ENCODE results near the gene MUTYH. TPM values are rescaled to one million over a fixed set of nuclear protein-coding genes. Genes with fewer than 3 reads are reported as not detected.
A peak's percentile ranks its signal among the peaks of the same experiment; 100 is the strongest.
"Not testable (repeated sequence)": the region's sequence is repeated elsewhere in the genome, so short reads cannot be mapped to it uniquely, and the experiment has no call there.

Gene MUTYH
- total RNA-seq, 1 donor from 2014 or later: 50.9 TPM

DNA sequence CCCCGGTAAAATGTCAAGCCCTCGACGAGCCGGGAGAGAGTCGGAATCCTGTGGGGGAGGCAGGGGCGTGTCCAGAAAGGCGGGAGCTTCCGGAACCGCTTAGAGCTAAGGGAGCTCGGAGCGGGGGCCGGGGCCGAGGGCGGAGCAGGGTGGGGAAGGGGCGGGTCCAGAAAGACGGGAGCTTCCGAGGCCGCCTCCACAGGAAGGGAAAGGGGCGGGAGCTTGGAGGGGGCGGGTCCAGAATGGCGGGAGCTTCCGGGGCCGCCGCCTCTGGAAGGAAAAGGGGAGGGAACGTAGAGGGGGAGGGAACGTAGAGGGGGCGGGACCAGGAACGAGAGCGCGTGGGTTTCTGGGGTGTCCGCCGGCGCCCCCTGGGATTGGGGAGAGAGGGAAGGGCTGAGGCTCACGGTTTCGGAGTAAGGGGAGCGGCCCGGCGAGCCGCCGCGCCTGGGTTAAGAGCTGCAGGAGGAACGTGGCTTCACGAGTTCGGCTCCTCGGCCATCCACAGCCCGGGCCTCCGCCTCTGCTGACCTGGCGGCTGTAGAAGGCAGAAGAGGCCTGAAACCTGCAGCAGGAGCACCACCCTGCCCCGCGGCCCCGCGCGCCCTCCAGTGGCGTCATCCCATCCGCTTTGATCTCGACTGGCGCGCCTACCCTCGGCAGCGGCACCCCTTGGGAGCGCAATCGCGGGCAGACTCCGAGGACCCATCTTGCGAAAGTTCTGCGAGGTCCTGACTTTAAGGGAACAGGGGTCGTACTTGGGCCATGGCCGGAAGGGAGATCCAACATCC, 36.5 kb downstream of the MUTYH start:
- peak overlapping the region; percentile 91 for H3K4me3 Mint-ChIP-seq (ENCODE audit: low read depth)
- no peaks in the 10 kb centered on the region for H3K9me3 Mint-ChIP-seq
- H3K27ac Mint-ChIP-seq: peak overlapping the region; percentile 95
- H3K4me1 Mint-ChIP-seq (ENCODE audit: low read depth): peaks cover 31% of the 10 kb centered on the region
- no peaks in the 10 kb centered on the region for H3K36me3 Mint-ChIP-seq (ENCODE audit: low read depth)
- no peaks in the 10 kb centered on the region for H3K27me3 Mint-ChIP-seq (ENCODE audit: low read depth)
- DNase-seq (ENCODE audit: low spot score): peak; percentile 89
- intact Hi-C loops (cut with micrococcal nuclease): loop anchor here (1.0 to 10.0 kb wide), 7 partner anchors 23 to 573 kb away; partner anchors contain the start of genes BTBD19, DYNLT4, HPDL and MUTYH

DNA sequence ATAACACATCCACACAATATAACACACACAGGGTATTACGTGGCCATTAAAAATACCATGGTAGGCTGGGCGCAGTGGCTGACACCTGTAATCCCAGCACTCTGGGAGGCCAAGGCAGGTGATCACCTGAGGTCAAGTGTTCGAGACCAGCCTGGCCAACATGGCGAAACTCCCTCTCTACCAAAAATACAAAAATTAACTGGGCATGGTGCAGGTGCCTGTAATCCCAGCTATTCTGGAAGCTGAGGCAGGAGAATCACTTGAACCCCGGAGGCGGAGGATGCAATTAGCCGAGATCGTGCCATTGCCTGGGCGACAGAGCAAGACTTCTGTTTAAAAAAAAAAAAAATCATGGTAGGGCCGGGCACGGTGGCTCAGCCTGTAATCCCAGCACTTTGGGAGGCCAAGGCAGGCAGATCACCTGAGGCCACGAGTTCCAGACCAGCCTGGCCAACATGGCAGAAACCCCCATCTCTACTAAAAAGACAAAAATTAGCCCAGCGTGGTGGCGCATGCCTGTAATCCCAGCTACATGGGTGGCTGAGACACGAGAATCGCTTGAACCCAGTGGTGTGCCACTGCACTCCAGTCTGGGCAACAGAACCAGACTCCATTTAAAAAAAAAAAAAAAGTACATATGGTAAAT, 37.6 kb downstream of the MUTYH start:
- Mint-ChIP-seq H3K4me1 (ENCODE audit: low read depth) (peaks cover 31% of the 10 kb centered on the region), H3K27ac (no peak overlapping the region), H3K9me3 (no peaks in the 10 kb centered on the region)

DNA sequence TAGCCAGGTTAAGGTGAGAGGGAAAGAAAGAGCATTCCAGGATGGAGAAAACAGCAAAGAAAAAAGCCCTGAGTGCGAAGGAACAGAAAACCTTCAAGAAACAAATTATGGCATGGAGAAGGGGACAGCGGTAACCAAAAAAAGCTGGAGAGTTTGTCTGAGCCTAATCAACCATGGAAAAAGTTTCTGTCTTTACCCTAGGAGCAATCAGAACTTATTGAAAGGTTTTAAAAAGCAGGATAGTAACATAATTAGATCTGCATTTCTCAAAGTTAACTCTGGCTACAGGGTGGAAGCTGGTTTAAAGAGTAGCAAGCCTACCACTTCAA, 39.6 kb downstream of the MUTYH start:
- intact Hi-C loops (cut with micrococcal nuclease): loop anchor here (1.0 to 10.0 kb wide), 3 partner anchors 96 to 493 kb away; partner anchors contain the start of genes BTBD19, DYNLT4 and ZSWIM5
- no peak overlapping the region for H3K27ac Mint-ChIP-seq
- no peaks in the 10 kb centered on the region for H3K27me3 Mint-ChIP-seq (ENCODE audit: low read depth)
- DNase-seq (ENCODE audit: low spot score): no peak
- H3K4me1 Mint-ChIP-seq (ENCODE audit: low read depth): peaks cover 19% of the 10 kb centered on the region
- no peaks in the 10 kb centered on the region for H3K36me3 Mint-ChIP-seq (ENCODE audit: low read depth)
- H3K9me3 Mint-ChIP-seq: no peaks in the 10 kb centered on the region
- no peak overlapping the region for H3K4me3 Mint-ChIP-seq (ENCODE audit: low read depth)

More for the DNA sequence above, 37.6 kb downstream of the MUTYH start:
- Mint-ChIP-seq H3K27me3 (ENCODE audit: low read depth) (no peaks in the 10 kb centered on the region), H3K4me3 (ENCODE audit: low read depth) (peak overlapping the region; percentile 49), H3K36me3 (ENCODE audit: low read depth) (no peaks in the 10 kb centered on the region)
- intact Hi-C loops (cut with micrococcal nuclease): loop anchor here (1.0 to 10.0 kb wide), 6 partner anchors 38 to 572 kb away; partner anchors contain the start of genes BTBD19, DYNLT4, MUTYH and RNU5D-1
- no peak for DNase-seq (ENCODE audit: low spot score)

DNA sequence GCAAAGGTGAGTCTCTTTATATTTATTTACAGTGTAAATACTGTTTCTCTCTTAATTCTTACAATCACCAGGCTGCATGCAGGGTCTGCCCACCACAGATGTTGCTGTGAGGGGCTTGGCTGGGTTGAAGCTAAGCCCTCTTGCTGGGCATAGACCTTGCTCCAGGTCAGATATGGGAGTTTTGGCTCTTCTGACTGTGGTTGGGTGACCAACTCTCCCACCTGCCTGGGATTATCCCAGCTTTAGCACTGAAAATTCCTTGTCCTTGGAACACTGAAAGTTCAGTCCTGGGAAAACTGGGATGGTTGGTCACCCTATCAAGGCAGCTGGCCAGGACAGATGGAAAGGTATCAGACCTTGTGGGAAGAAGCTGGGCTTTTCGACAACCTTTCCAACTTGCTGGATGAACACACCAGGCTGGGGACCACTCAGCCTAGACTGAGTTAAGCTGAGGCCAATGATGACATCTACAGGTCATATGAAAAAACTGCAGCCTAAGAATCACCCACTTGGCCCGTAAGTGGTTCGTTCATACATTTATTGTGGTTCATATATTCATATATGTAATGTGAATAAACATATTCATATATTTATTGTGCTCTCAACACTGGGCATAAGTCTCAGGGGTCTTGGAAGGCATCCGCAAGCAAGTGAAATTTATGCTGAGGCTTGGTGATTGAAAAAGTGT, 40.1 kb downstream of the MUTYH start:
- Mint-ChIP-seq H3K4me3 (ENCODE audit: low read depth) (no peak overlapping the region), H3K27ac (no peak overlapping the region), H3K36me3 (ENCODE audit: low read depth) (no peaks in the 10 kb centered on the region), H3K27me3 (ENCODE audit: low read depth) (no peaks in the 10 kb centered on the region), H3K9me3 (no peaks in the 10 kb centered on the region), H3K4me1 (ENCODE audit: low read depth) (peaks cover 15% of the 10 kb centered on the region)
- intact Hi-C loops (cut with micrococcal nuclease): loop anchor here (1.0 to 10.0 kb wide), 3 partner anchors 95 to 493 kb away; partner anchors contain the start of genes BTBD19, DYNLT4 and ZSWIM5
- no peak for DNase-seq (ENCODE audit: low spot score)

DNA sequence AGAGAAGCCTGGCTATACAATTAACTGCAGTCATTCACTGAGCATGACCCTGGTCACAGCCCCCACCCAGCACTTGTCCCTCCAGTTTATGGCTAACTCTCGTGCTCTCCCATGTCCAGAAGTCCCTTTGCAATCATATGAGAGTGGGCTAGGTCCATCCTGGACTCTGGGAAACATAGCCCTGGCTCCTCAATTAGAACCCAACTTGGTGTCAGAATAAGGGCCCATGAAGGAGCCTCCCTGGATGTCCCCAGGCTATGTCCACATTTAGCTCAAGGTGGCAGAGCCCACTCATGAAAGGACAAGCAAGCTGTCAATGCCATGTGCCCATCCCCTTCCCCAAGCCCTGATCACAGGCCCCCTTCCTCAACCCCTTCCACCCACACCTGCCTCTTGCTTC, 40.9 kb downstream of the MUTYH start:
- H3K4me1 Mint-ChIP-seq (ENCODE audit: low read depth): peaks cover 10% of the 10 kb centered on the region
- intact Hi-C loops (cut with micrococcal nuclease): no loop called here
- no peak overlapping the region for H3K4me3 Mint-ChIP-seq (ENCODE audit: low read depth)
- H3K36me3 Mint-ChIP-seq (ENCODE audit: low read depth): no peaks in the 10 kb centered on the region
- no peaks in the 10 kb centered on the region for H3K27me3 Mint-ChIP-seq (ENCODE audit: low read depth)
- H3K27ac Mint-ChIP-seq: no peak overlapping the region
- DNase-seq (ENCODE audit: low spot score): no peak
- H3K9me3 Mint-ChIP-seq: no peaks in the 10 kb centered on the region

DNA sequence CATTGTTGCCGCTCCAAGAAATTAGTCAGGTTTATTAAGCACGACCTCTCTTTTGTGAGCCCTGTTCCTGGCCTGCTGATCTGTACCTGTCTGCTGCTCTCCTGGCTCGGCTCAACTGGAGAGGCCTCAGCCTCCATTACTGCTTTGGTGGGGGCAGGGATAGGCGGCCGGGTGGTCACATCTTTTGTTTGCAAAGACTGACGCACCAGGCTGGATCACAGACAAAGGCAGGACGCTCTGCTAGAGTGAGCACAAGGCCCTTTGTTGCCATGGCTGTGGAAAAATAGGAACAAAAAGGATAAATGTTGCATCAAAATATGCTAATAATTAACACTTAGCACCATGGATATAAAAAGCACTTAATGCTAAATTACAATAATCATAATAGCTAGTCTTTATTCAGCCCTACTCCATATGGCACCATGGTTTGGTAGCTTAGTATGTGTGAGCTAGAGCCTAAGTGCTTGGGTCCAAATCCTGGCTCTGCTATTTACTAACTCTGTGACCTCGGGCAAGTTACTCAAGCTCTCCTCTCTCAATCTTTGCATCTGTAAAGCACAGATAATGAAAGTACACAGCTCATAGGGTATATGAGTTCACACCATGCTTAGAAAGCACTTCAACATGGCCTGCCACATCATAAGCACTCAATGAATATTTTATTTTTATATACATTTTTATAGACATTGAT, 42.4 kb downstream of the MUTYH start:
- Mint-ChIP-seq H3K27me3 (ENCODE audit: low read depth) (no peaks in the 10 kb centered on the region), H3K27ac (no peak overlapping the region), H3K4me1 (ENCODE audit: low read depth) (peaks cover 10% of the 10 kb centered on the region), H3K4me3 (ENCODE audit: low read depth) (no peak overlapping the region), H3K36me3 (ENCODE audit: low read depth) (no peaks in the 10 kb centered on the region), H3K9me3 (no peaks in the 10 kb centered on the region)
- no peak for DNase-seq (ENCODE audit: low spot score)
- intact Hi-C loops (cut with micrococcal nuclease): no loop called here

DNA sequence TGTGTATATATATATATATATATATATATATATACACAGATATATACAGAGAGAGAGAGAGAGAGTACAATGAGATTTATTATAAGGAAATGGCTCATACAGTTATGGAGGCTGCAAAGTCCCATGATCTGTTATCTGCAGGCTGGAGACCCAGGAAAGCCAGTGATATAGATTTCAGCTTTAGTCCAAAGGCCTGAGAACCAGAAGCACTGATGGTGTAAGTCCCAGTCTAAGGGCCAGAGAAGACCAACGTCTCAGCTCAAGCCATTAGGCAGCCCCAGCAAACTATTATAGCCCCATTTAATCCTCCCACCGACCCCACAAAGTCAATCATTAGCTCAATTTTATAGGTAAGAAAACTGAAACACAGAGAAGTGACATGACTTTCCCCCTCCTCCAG, 48.5 kb downstream of the MUTYH start:
- Mint-ChIP-seq H3K27ac (no peak overlapping the region), H3K27me3 (ENCODE audit: low read depth) (peaks cover 3% of the 10 kb centered on the region), H3K4me1 (ENCODE audit: low read depth) (no peaks in the 10 kb centered on the region), H3K4me3 (ENCODE audit: low read depth) (no peak overlapping the region), H3K36me3 (ENCODE audit: low read depth) (no peaks in the 10 kb centered on the region), H3K9me3 (no peaks in the 10 kb centered on the region)
- DNase-seq (ENCODE audit: low spot score): no peak
- intact Hi-C loops (cut with micrococcal nuclease): no loop called here

DNA sequence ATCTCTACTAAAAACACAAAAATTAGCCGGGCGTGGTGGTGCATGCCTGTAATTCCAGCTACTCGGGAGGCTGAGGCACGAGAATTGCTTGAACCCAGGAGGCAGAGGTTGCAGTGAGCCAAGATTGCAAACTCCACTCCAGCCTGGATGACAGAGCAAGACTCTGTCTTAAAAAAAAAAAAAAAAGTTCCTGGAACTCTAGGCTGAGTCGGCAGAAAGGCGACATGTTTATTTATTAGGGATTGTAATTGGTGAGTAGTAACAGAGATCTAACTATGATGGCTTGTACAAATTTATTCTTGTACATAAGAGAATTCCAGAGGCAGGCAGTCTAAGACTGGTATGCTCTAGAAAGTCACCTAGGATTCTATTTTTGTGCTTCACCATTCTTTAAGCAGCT, 49.2 kb downstream of the MUTYH start:
- intact Hi-C loops (cut with micrococcal nuclease); H3K4me3 Mint-ChIP-seq (ENCODE audit: low read depth); H3K9me3 Mint-ChIP-seq; DNase-seq (ENCODE audit: low spot score); H3K36me3 Mint-ChIP-seq (ENCODE audit: low read depth); H3K27me3 Mint-ChIP-seq (ENCODE audit: low read depth); H3K27ac Mint-ChIP-seq; H3K4me1 Mint-ChIP-seq (ENCODE audit: low read depth): not testable (repeated sequence)

DNA sequence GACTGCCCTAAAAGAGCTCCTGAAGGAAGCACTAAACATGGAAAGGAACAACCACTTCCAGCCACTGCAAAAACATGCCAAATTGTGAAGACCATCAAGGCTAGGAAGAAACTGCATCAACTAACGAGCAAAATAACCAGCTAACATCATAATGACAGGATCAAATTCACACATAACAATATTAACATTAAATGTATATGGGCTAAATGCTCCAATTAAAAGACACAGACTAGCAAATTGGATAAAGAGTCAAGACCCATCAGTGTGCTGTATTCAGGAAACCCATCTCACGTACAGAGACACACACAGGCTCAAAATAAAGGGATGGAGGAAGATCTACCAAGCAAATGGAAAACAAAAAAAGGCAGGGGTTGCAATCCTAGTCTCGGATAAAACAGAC, 53.7 kb downstream of the MUTYH start:
- H3K9me3 Mint-ChIP-seq; H3K4me1 Mint-ChIP-seq (ENCODE audit: low read depth); H3K27me3 Mint-ChIP-seq (ENCODE audit: low read depth); intact Hi-C loops (cut with micrococcal nuclease); H3K27ac Mint-ChIP-seq; H3K36me3 Mint-ChIP-seq (ENCODE audit: low read depth); DNase-seq (ENCODE audit: low spot score); H3K4me3 Mint-ChIP-seq (ENCODE audit: low read depth): not testable (repeated sequence)

DNA sequence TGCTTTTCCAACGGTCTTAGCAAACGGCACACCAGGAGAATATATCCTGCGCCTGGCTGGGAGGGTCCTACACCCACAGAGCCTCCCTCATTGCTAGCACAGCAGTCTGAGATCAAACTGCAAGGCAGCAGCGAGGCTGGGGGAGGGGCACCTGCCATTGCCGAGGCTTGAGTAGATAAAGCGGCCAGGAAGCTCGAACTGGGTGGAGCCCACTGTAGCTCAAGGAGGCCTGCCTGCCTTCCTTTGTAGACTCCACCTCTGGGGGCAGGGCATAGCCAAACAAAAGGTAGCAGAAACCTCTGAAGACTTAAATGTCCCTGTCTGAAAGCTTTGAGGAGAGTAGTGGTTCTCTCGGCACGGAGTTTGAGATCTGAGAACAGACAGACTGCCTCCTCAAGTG, 55.4 kb downstream of the MUTYH start:
- H3K4me3 Mint-ChIP-seq (ENCODE audit: low read depth); H3K36me3 Mint-ChIP-seq (ENCODE audit: low read depth); H3K27me3 Mint-ChIP-seq (ENCODE audit: low read depth); H3K4me1 Mint-ChIP-seq (ENCODE audit: low read depth); H3K9me3 Mint-ChIP-seq; H3K27ac Mint-ChIP-seq; intact Hi-C loops (cut with micrococcal nuclease); DNase-seq (ENCODE audit: low spot score): not testable (repeated sequence)

DNA sequence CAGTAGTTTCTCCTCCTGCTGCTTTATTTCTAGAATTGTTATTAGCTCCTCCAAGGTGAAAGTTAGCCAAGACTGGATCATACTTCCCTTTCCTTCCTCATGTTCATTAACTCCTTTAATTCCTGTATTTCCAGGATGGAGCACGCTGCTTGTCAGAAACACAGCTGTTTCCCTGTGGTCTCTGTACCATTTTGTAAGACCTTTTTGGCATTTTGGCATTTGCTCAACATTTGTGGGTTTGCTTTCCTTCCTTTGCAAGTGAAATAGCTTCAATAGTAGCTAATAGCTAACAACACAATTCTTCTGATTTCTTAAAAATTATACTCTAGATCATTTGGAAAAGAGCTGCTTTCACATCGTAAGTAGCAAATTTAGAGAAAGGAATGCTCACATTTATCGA, 57.9 kb downstream of the MUTYH start:
- Mint-ChIP-seq H3K27ac (no peak overlapping the region), H3K4me1 (ENCODE audit: low read depth) (no peaks in the 10 kb centered on the region), H3K27me3 (ENCODE audit: low read depth) (peaks cover 9% of the 10 kb centered on the region), H3K9me3 (no peaks in the 10 kb centered on the region), H3K4me3 (ENCODE audit: low read depth) (no peak overlapping the region), H3K36me3 (ENCODE audit: low read depth) (no peaks in the 10 kb centered on the region)
- no peak for DNase-seq (ENCODE audit: low spot score)
- intact Hi-C loops (cut with micrococcal nuclease): no loop called here

Measured in activated T-helper 2 cell treated with anti-CD3 and anti-CD28 coated beads, Interferon-gamma antibody, Interleukin-2, Interleukin-4, amounts not matched to agents 10 μg/mL and 5 μg/mL and 100 μg/mL, durations not matched to agents 14 hours and 24 hours and 36 hours (primary cell).